Body of pancreas (tissue), 4 donors: ENCODE data around the gene MIOS. TPM values are rescaled to one million over a fixed set of nuclear protein-coding genes. Genes with fewer than 3 reads are reported as not detected.

ENCODE experiments used
- ATAC-seq: fragments of 150-250 bp; one replicate; pipeline ENCODE4 v1.9.1; 2016
- DNase-seq, 4 donors: peaks; one replicate each; pipeline ENCODE4 v3.0.0-alpha.2; 2019
- H3K27ac ChIP-seq, 4 donors: fragments of 200-600 bp; sonication (generic); 1 replicate in 3 of 4; 2 replicates in 1 of 4; pipeline versions ENCODE4 v1.5.1 to v1.6.1; 2016 to 2019; ENCODE audit warnings: mild to moderate bottlenecking in 1 of 4, mixed read lengths in 1 of 4, moderate library complexity in 1 of 4
- H3K27me3 ChIP-seq, 2 donors: fragments of 200-600 bp; sonication (generic); one replicate each; pipeline ENCODE4 v1.6.0; 2016; ENCODE audit warnings: mild to moderate bottlenecking in 1 of 2
- H3K36me3 ChIP-seq, 2 donors: fragments of 200-600 bp; sonication (generic); replicated peaks in 1 of 2; 2 replicates each; pipeline ENCODE4 v1.5.1; 2016; ENCODE audit warnings: low read depth in 2 of 2; ENCODE audit not compliant: insufficient read depth in 1 of 2
- H3K4me1 ChIP-seq: fragments of 200-600 bp; sonication (generic); one replicate; pipeline ENCODE4 v1.6.0; 2016
- H3K4me3 ChIP-seq, 2 donors: fragments of 200-600 bp; sonication (generic); 1 replicate in 1 of 2; 2 replicates in 1 of 2; pipeline ENCODE4 v1.5.1; 2016 to 2019
- H3K9me3 ChIP-seq, 3 donors: fragments of 200-600 bp; sonication (generic); 1 replicate in 2 of 3; 2 replicates in 1 of 3; pipeline ENCODE4 v1.5.1; 2016
- POLR2A ChIP-seq, 3 donors: fragments of 450-650 bp; IDR thresholded peaks; one replicate each; pipeline ENCODE4 v1.6.1; 2016; ENCODE audit warnings: antibody characterized with exemption in 3 of 3, mild to moderate bottlenecking in 2 of 3
- WGBS, 2 donors: methylation state at CpG; one replicate each; pipeline ENCODE4 v1.1.5; 2017; 5-methylcytosine and 5-hydroxymethylcytosine counted together
- intact Hi-C: fragments of 100-400 bp; cut with DNase I; formaldehyde crosslinking; loops from one replicate; pipeline ENCODE4 v1.15.1; 2023
- total RNA-seq, 2 donors: library from RNA; depleted of rRNA; stranded (reverse); fragments of >200 nt; gene quantifications; one replicate each; pipeline ENCODE4 v1.1.0, GENCODE V29; 2016
- TF ChIP-seq, protein P1 (sequence below), 7 experiments: fragments of 450-650 bp in 4 of 7; fragments of 200-600 bp in 3 of 7; sonication (generic) in 3 of 7; IDR thresholded peaks; one replicate each; pipeline ENCODE4 v1.5.1; 2016 to 2019; ENCODE audit warnings: antibody characterized with exemption in 7 of 7

MIOS gene
- total RNA-seq, result 10 to 100 TPM; 42.5 to 44.6 TPM

DNA sequence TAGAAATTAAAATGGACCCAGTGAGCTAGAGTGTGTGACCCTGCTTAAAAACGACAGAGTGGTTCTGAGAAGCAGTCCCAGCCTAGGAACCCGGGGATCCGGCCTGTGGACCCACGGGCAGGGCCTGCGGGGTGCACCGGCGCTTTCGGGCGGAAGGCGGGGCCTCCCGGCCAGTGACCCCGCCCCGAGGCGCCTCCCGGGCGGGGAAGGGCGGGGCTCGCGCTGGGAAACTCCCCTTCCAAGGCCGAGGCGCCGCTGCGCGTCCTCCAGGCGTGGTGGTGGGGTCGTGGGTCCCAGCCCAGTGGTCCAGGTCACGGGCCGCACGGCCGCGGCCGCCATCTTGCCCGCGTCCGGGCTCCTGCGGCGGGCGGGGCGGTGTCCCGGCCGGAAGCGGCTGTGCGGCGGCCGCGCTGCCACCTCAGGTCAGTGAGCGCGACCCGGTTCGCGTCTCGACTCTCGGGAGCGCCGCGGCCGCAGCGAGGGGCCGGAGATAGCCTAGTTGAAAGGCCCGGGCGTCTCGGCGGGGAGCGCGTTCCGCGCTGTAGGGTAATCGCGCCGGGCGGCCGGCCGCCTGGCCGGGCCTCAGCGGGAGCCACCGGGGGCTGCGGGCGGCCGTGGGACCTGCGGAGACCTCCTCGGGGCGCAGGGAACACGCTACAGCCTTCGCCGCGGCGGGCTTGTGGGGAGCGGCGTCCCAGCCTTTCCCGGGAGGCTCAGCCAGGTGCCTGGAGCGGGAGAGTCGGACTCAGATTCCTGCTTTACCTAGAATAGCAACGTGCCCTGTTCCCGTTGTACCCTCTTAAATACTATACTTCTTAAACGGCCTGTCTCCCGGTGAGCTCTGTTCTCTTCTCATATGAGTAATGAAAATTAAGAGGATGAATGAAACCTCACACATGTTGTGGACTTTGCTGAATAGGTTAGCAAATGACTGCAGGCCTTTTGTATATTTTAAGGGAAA, at the start of gene MIOS:
TSS of gene MIOS (plus strand) at position 234 of the 961 bp plus-strand sequence. CDS start 5,592 bp downstream, outside the sequence.
- peaks cover 71% of the 10 kb centered on the region for H3K4me1 ChIP-seq
- peak within 1 kb of the TSS; percentile 93 to 98 (median 96) for H3K27ac ChIP-seq
- peak; percentile 88 for ATAC-seq
- intact Hi-C loops, result no loop called here
- H3K9me3 ChIP-seq, result no peaks in the 10 kb centered on the region
- H3K4me3 ChIP-seq, result peak within 1 kb of the TSS; percentile 52 to 75
- no peaks in the 10 kb centered on the region for H3K27me3 ChIP-seq
- TF ChIP-seq, protein P1, sequence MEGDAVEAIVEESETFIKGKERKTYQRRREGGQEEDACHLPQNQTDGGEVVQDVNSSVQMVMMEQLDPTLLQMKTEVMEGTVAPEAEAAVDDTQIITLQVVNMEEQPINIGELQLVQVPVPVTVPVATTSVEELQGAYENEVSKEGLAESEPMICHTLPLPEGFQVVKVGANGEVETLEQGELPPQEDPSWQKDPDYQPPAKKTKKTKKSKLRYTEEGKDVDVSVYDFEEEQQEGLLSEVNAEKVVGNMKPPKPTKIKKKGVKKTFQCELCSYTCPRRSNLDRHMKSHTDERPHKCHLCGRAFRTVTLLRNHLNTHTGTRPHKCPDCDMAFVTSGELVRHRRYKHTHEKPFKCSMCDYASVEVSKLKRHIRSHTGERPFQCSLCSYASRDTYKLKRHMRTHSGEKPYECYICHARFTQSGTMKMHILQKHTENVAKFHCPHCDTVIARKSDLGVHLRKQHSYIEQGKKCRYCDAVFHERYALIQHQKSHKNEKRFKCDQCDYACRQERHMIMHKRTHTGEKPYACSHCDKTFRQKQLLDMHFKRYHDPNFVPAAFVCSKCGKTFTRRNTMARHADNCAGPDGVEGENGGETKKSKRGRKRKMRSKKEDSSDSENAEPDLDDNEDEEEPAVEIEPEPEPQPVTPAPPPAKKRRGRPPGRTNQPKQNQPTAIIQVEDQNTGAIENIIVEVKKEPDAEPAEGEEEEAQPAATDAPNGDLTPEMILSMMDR (IDR thresholded peaks at IDR 0.05), result no peak
- peak in 2 of 3 donors; percentile 57 to 89 for TF ChIP-seq POLR2A (IDR thresholded peaks at IDR 0.05)
- WGBS, 2 donors, result 1% methylated on average over 32 to 84 of the region's 96 CpGs
- no peaks in the 10 kb centered on the region for H3K36me3 ChIP-seq
- DNase-seq, result peak; percentile 89 to 92 (median 90)

DNA sequence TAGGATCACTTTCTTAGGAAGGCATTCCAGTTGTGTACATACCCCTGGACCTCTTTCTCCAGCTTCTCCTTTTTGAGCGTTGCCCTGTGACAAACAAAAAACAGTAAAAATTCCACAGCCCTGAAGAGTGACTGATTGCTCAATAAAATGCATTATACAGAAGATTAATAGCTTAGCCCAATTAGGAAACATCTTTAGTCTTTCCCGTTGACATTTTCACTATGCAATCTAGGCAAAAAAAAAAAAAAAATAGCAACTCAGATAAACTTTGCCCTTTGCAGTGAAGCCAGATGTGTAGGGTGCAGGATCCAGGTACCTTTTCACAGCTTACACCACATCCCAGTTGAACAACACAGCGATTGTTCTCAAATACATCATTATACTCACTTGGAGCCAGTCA, 48.9 kb upstream of the MIOS start:
- DNase-seq, result no peak
- Histone ChIP-seq H3K9me3 (no peaks in the 10 kb centered on the region), H3K27me3 (no peaks in the 10 kb centered on the region), H3K4me3 (no peak overlapping the region), H3K27ac (no peak overlapping the region), H3K4me1 (no peaks in the 10 kb centered on the region), H3K36me3 (no peaks in the 10 kb centered on the region)
- ATAC-seq, result no peak
- 29 to 35% methylated on average over 3 of the region's 3 CpGs for WGBS, 2 donors
- intact Hi-C loops, result no loop called here
- TF ChIP-seq POLR2A (IDR thresholded peaks at IDR 0.05), result no peak
- TF ChIP-seq, protein P1 (IDR thresholded peaks at IDR 0.05), result no peak

DNA sequence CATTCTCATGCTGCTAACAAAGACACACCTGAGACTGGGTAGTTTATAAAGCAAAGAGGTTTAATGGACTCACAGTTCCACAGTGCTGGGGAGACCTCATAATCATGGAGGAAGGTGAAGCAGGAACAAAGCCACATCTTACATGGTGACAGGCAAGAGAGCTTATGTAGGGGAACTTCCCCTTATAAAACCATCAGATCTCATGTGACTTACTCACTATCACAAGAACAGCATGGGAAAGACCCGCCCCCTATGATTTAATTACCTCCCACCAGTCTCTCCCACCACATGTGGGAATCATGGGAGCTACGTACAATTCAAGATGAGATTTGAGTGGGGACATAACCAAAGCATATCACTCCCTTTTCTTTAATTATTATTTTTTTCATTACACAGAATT, 47.6 kb upstream of the MIOS start:
- H3K27me3 ChIP-seq, result no peaks in the 10 kb centered on the region
- no peaks in the 10 kb centered on the region for H3K36me3 ChIP-seq
- H3K4me3 ChIP-seq, result no peak overlapping the region
- intact Hi-C loops, result no loop called here
- ATAC-seq (no peak), DNase-seq (no peak)
- H3K4me1 ChIP-seq, result no peaks in the 10 kb centered on the region
- WGBS, 2 donors, result 75 to 90% methylated on average over 2 of the region's 2 CpGs
- TF ChIP-seq, protein P1 (IDR thresholded peaks at IDR 0.05), result no peak
- TF ChIP-seq POLR2A (IDR thresholded peaks at IDR 0.05), result no peak
- H3K27ac ChIP-seq, result no peak overlapping the region
- H3K9me3 ChIP-seq, result no peaks in the 10 kb centered on the region

DNA sequence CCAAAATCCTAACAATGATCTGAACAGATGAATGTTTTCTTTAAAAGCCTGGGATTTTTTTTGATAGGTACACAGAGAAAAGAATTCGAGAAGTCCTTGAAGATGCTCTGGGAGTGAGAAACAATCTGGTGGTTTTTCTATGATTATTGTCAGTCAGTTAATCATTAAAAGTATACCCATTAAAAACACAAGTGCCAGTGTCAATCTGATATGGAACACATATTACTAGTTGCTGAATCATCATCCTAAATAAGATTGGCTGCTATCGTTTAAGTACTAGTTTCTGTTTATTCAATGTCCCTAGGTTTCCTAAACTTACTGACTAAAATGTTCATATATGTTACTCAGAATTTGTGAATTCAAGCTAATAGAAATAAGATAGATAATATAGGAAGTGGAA, 47.2 kb upstream of the MIOS start:
- ATAC-seq (no peak), DNase-seq (no peak)
- H3K4me1 ChIP-seq, result no peaks in the 10 kb centered on the region
- H3K36me3 ChIP-seq, result no peaks in the 10 kb centered on the region
- H3K27ac ChIP-seq, result no peak overlapping the region
- no peak overlapping the region for H3K4me3 ChIP-seq
- intact Hi-C loops, result no loop called here
- TF ChIP-seq, protein P1 (IDR thresholded peaks at IDR 0.05), result no peak
- TF ChIP-seq POLR2A (IDR thresholded peaks at IDR 0.05), result no peak
- H3K9me3 ChIP-seq, result no peaks in the 10 kb centered on the region
- H3K27me3 ChIP-seq, result no peaks in the 10 kb centered on the region
- 57 to 58% methylated on average over 2 of the region's 2 CpGs for WGBS, 2 donors
